CD4-positive, alpha-beta T cell treated with Interleukin-6 at 100 ng/mL for 8 hours (primary cell): ENCODE data around the gene DHH.
"Not testable (repeated sequence)": the region's sequence is repeated elsewhere in the genome, so short reads cannot be mapped to it uniquely, and the experiment has no call there.

Experiments
- DNase-seq: peaks from one replicate; pipeline ENCODE4 v3.0.0-alpha.2; 2020; ENCODE audit warnings: mixed read lengths, low spot score

The DHH gene

GRCh38 chr12:49070971-49071370 is 23.6 kb downstream of the DHH start:
- no peak for DNase-seq

- peak; percentile 98 for DNase-seq
Measured at GRCh38 chr12:49069507-49070346, 24.9 kb downstream of the DHH start, which contains the start of gene RHEBL1. Gene RHEBL1 (minus strand): TSS chr12:49069979. CDS start chr12:49069785, 194 bp downstream.

GRCh38 chr12:49068879-49069506 is 25.6 kb downstream of the DHH start:
- no peak for DNase-seq

GRCh38 chr12:49066120-49066519 is 28.5 kb downstream of the DHH start:
- DNase-seq = no peak

GRCh38 chr12:49064767-49065152 is 29.8 kb downstream of the DHH start:
- no peak for DNase-seq

GRCh38 chr12:49061916-49062315 is 32.7 kb downstream of the DHH start:
- not testable (repeated sequence) for DNase-seq

GRCh38 chr12:49061157-49061650 is 33.4 kb downstream of the DHH start:
- no peak for DNase-seq

GRCh38 chr12:49060237-49061156 is 34.1 kb downstream of the DHH start, which contains the start of gene KMT2D:
Gene KMT2D (minus strand): TSS chr12:49060794. CDS start chr12:49055324, 5,470 bp downstream.
- DNase-seq = peak; percentile 86

- DNase-seq = no peak
Measured at GRCh38 chr12:49059299-49060171, 35.1 kb downstream of the DHH start.

GRCh38 chr12:49059045-49059298 is 35.6 kb downstream of the DHH start:
- no peak for DNase-seq

- no peak for DNase-seq
Measured at GRCh38 chr12:49058366-49059044, 36.1 kb downstream of the DHH start.

- no peak for DNase-seq
Measured at GRCh38 chr12:49057888-49058287, 36.7 kb downstream of the DHH start.

- peak; percentile 67 for DNase-seq
Measured at GRCh38 chr12:49055978-49056754, 38.4 kb downstream of the DHH start.

- no peak for DNase-seq
Measured at GRCh38 chr12:49055092-49055491, 39.5 kb downstream of the DHH start.

- DNase-seq = no peak
Measured at GRCh38 chr12:49054524-49054923, 40.1 kb downstream of the DHH start.

- DNase-seq = no peak
Measured at GRCh38 chr12:49054096-49054495, 40.5 kb downstream of the DHH start.

GRCh38 chr12:49052451-49053208 is 42.0 kb downstream of the DHH start:
- no peak for DNase-seq

GRCh38 chr12:49051777-49052438 is 42.7 kb downstream of the DHH start:
- no peak for DNase-seq

- DNase-seq = no peak
Measured at GRCh38 chr12:49051373-49051764, 43.2 kb downstream of the DHH start.
